Kidney epithelial cell (primary cell): ENCODE data around the gene CNDP1. TPM values are rescaled to one million over a fixed set of nuclear protein-coding genes. Genes with fewer than 3 reads are reported as not detected.
"Not testable (repeated sequence)": the region's sequence is repeated elsewhere in the genome, so short reads cannot be mapped to it uniquely, and the experiment has no call there.

Experiments used
- DNase-seq: peaks from one replicate; pipeline ENCODE4 v3.0.0-alpha.2; 2010; ENCODE audit warnings: low read depth
- H3K27me3 ChIP-seq: 2 replicates; pipeline ENCODE4 v1.6.0; 2011; ENCODE audit warnings: low read length; ENCODE audit not compliant: control insufficient read depth, insufficient read depth
- H3K36me3 ChIP-seq: 2 replicates; pipeline ENCODE4 v1.5.1; 2011; ENCODE audit warnings: low read length; ENCODE audit not compliant: control insufficient read depth, insufficient read depth
- H3K4me3 ChIP-seq: 2 replicates; pipeline ENCODE4 v1.5.1; 2011; ENCODE audit warnings: low read depth, mild to moderate bottlenecking, control low read depth, low read length
- total RNA-seq: library from RNA; depleted of rRNA; stranded (reverse); fragments of >200 nt; gene quantifications from 2 replicates; pipeline ENCODE4 v1.2.3, GENCODE V29; 2015
- TF ChIP-seq, protein P1 (sequence below): IDR thresholded peaks from 2 replicates; pipeline ENCODE4 v1.5.1; 2011; ENCODE audit warnings: mild to moderate bottlenecking, moderate library complexity, low read length, control low read depth, inconsistent platforms; ENCODE audit not compliant: insufficient read depth, poor library complexity, severe bottlenecking

Gene CNDP1
- total RNA-seq, 1 donor from 2014 or later: not detected

DNA sequence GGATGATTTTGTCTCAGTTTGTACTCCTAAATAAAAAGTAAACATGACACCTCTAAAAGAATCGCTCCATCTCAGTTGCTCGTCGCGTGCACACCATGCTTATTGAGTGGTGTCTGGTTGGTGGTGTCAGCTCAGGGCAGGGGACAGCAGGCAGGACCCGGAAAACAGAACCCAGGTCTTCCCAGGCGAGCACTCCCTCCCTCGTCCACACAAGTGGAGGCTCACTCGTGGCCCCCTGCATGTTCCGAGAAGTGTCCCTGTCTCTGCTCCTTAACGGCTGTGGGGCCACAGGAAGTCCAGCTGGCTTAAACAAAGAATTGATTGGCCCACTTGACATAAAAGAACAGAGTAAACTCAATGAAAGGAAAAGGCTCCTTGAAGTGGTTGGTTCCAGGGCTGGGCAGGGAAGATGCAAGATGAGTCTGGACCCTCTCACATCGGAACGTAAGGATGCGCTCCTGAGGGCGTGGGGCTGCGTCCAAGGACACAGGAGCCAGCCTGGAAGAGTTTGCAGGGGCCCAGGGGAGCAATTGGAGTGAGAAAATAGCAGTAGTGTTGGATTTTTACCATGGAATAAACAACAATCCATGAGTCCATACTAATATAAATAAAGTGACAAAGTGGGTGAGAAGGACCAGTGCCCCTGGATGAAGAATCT, 13.1 kb upstream of the CNDP1 start:
- DNase-seq: no peak
- Histone ChIP-seq H3K4me3 (no peak overlapping the region), H3K36me3 (peaks cover 8% of the 10 kb centered on the region), H3K27me3 (no peaks in the 10 kb centered on the region)
- TF ChIP-seq, protein P1, sequence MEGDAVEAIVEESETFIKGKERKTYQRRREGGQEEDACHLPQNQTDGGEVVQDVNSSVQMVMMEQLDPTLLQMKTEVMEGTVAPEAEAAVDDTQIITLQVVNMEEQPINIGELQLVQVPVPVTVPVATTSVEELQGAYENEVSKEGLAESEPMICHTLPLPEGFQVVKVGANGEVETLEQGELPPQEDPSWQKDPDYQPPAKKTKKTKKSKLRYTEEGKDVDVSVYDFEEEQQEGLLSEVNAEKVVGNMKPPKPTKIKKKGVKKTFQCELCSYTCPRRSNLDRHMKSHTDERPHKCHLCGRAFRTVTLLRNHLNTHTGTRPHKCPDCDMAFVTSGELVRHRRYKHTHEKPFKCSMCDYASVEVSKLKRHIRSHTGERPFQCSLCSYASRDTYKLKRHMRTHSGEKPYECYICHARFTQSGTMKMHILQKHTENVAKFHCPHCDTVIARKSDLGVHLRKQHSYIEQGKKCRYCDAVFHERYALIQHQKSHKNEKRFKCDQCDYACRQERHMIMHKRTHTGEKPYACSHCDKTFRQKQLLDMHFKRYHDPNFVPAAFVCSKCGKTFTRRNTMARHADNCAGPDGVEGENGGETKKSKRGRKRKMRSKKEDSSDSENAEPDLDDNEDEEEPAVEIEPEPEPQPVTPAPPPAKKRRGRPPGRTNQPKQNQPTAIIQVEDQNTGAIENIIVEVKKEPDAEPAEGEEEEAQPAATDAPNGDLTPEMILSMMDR: no peak

DNA sequence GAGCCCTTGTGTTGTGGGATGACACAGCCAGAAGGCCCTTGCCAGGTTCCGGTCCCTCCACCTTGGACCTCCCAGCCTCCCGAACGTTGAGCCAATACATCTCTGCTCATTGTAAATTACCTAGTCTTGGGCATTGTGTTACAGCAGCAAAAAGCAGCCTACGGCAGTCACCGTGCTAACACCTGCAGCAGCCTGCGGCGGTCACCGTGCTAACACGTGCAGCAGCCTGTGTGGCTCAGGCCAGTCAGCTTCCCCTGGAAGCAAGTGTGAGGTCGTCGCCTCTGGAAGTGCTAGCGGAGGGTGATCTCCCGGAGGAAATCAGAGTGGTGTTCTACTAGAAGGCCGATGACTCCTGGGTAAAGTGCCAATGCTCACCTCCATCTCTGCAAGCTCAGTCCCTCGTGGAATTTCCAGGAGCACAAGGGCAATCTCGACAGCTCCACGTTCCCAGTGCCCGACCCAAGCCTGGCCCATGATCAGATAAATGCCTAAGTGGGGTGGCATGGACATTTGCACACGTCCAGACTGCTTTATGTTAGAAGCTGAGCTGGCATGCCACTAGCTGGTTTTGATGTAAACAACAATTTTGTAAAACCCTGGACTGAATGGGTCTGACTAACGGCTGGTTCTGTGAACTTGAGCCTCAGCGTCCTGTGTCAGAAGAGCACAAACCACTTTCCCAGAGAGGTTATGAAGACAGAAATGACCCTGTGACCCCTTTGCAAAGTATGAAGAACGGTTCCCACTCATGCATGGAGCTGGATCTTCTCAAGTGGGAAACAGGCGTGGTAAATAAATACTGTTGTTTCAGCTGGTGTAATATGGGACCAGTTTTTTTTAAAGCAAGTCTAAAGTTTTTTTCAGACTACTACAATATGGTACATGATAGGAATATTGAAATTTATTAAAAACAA, 11.4 kb upstream of the CNDP1 start:
- no peak for DNase-seq
- Histone ChIP-seq H3K4me3 (no peak overlapping the region), H3K27me3 (no peaks in the 10 kb centered on the region), H3K36me3 (peaks cover 6% of the 10 kb centered on the region)
- TF ChIP-seq, protein P1: no peak

DNA sequence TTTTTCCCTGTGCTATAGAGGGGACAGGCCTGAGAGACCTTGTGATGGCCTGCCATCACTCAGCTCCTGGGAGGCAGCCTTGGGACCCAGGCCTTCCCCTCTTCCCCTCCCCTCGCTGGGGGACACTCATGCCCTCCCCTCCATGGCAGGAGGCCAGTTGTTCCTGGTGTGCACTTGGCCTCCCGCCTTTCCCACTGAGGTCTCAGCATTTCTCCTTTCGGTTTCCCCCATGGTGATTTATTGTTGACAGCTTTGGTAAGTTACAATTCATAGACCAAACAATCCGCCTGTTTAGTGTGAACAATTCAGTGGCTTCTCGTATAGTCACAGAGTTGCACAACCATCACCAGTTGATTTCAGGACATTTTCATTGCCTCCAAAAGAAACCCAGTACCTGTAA, 10.2 kb upstream of the CNDP1 start:
- TF ChIP-seq, protein P1: no peak
- H3K4me3 ChIP-seq: no peak overlapping the region
- no peaks in the 10 kb centered on the region for H3K27me3 ChIP-seq
- DNase-seq: no peak
- H3K36me3 ChIP-seq: peaks cover 2% of the 10 kb centered on the region

DNA sequence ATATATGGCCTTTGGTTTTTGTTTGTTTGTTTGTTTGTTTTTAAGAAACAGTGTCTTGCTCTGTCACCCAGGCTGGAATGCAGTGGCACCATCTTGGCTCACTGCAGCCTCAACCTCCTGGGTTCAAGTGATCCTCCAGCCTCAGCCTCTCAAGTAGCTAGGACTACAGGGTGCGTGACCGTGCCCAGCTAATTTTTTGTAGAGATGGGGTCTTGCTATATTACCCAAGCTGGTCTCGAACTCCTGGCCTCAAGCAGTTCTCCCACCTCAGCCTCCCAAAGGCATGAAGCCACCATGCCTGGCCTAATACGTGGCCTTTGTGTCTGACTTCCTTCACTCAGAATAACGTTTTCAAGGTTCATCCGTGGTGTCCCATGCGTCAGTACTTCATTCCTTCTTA, 9.4 kb upstream of the CNDP1 start:
- H3K27me3 ChIP-seq, DNase-seq, H3K36me3 ChIP-seq, H3K4me3 ChIP-seq: not testable (repeated sequence)

DNA sequence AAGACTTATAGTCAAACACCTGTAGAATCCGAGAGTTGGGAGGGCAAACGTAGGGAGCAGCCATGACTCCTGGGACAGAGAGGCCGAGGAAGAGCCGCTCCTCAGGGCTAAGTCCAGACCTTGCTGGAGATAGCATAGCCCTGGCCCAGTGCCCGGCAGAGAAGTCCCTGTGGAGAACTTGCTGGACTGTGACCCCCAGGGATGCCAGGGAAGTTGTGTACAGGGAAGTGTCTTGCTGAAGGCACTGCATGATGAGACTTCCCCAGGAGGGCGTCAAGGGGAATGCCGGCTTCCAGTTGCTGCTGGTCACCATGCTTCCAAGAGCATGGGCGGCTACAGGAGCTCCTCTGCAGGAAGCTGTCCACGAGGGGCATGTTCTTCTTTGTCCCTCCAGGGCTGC, 8.6 kb upstream of the CNDP1 start:
- DNase-seq: no peak

DNA sequence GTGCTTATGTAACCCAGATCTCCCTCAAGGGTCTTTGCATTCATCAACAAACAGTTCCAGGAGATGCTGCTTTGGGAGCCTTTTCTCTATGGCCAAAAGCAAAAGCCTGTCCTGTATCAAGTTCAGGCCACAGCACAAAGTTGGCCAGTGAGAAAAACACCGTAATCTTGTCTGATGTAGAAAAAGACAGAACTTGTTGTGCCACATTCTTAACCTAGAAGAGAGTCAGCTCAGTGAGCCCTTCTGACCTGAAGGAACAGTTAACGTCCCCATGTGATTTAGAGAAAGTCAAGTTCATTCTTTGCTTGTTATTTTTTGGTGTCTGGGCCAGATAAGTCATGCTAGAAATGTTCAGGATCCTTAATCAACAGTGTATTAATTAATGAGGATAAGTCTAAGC, 7.8 kb upstream of the CNDP1 start:
- Histone ChIP-seq H3K27me3 (peaks cover 3% of the 10 kb centered on the region), H3K4me3 (no peak overlapping the region), H3K36me3 (no peaks in the 10 kb centered on the region)
- no peak for DNase-seq
- TF ChIP-seq, protein P1: no peak

More for the DNA sequence above, 8.6 kb upstream of the CNDP1 start:
- TF ChIP-seq, protein P1: no peak
- Histone ChIP-seq H3K4me3 (no peak overlapping the region), H3K27me3 (no peaks in the 10 kb centered on the region), H3K36me3 (no peaks in the 10 kb centered on the region)
